ENCODE measurements around the gene ARFIP2. TPM values are rescaled to one million over a fixed set of nuclear protein-coding genes. Genes with fewer than 3 reads are reported as not detected.

ARFIP2 gene
- polyA plus RNA-seq, 1 of the 3 experiments (the other 2 are of a cell fraction), result 128 TPM

- no peak for TF ChIP-seq MXI1 (IDR thresholded peaks at IDR 0.05; ENCODE audit: low read depth, low read length)
Measured at GRCh38 chr11:6516865-6517264, 35.7 kb upstream of the ARFIP2 start (continued).

- Histone ChIP-seq H3K27ac (ENCODE audit: low read depth in 2 of 2, low read length in 1 of 2) (peak overlapping the region in 1 of 2 experiments; percentile 24; a peak in 1 of 4 replicates), H3K79me2 (ENCODE audit: insufficient read depth) (no peaks in the 10 kb centered on the region), H2AFZ (ENCODE audit: low read depth) (no peak overlapping the region), H3K27me3 (ENCODE audit: insufficient read depth) (no peaks in the 10 kb centered on the region), H3F3A (replicated peaks; ENCODE audit: insufficient read depth) (peaks cover 5% of the 10 kb centered on the region), H4K20me1 (ENCODE audit: insufficient read depth) (no peaks in the 10 kb centered on the region), H3K4me2 (no peak overlapping the region), H3K9me2 (no peaks in the 10 kb centered on the region), H3K36me3 (replicated peaks in 1 of 2; ENCODE audit: control insufficient read depth in 1 of 2, insufficient read depth in 2 of 2, low read length in 1 of 2) (peaks cover 7 to 29% of the 10 kb centered on the region in 2 experiments), H3K9ac (no peak overlapping the region), H3K4me1 (ENCODE audit: control insufficient read depth in 1 of 2, insufficient read depth in 2 of 2, low read depth in 1 of 2, low read length in 1 of 2) (0 out of 4 replicates have a peak, but pooled peaks cover 0 to 4% of the 10 kb centered on the region in 2 experiments), H3K9me3 (no peaks in the 10 kb centered on the region), H3K4me3 (ENCODE audit: low read depth in 2 of 2, low read length in 1 of 2) (no peak overlapping the region)
- POLR2A ChIA-PET, result no interaction called here
- 69% methylated on average over 2 of the region's 2 CpGs for WGBS (ENCODE audit: low lambda C conversion rate)
- DNase-seq, result peak; percentile 62
- CTCF ChIA-PET, result interaction anchor here (0.6 to 4.4 kb wide), 29 partner anchors 10 to 285 kb away, joined by 3 to 67 read pairs (median 4); partner anchors contain the start of genes APBB1, DNHD1, HPX and TRIM3
- TF ChIP-seq SMC3 (IDR thresholded peaks at IDR 0.05; ENCODE audit: low read depth, low read length) (peak; percentile 49), TAF1 (IDR thresholded peaks at IDR 0.05; ENCODE audit: borderline replicate concordance, low read depth, low read length) (no peak), NRF1 (IDR thresholded peaks at IDR 0.05; ENCODE audit: low read depth, low read length) (no peak), CTCF (IDR thresholded peaks at IDR 0.05) (peak; percentile 76), USF1 (IDR thresholded peaks at IDR 0.05; ENCODE audit: borderline replicate concordance, low read depth) (no peak), IRF3 (IDR thresholded peaks at IDR 0.05; ENCODE audit: low read depth, low read length) (no peak), ZBTB33 (IDR thresholded peaks at IDR 0.05; ENCODE audit: borderline replicate concordance, low read depth) (no peak), YY1 (IDR thresholded peaks at IDR 0.05; ENCODE audit: low read depth) (no peak), TEAD4 (IDR thresholded peaks at IDR 0.05; ENCODE audit: borderline replicate concordance, insufficient read depth) (no peak), ELF1 (IDR thresholded peaks at IDR 0.05) (no peak), EP300 (IDR thresholded peaks at IDR 0.05; ENCODE audit: borderline replicate concordance in 1 of 2, low read depth in 1 of 2, low read length in 1 of 2) (no peak), RXRA (IDR thresholded peaks at IDR 0.05; ENCODE audit: borderline replicate concordance, low read depth) (no peak), JUND (IDR thresholded peaks at IDR 0.05) (no peak), REST (IDR thresholded peaks at IDR 0.05; ENCODE audit: low read depth, low read length) (no peak), PBX3 (IDR thresholded peaks at IDR 0.05) (peak; percentile 42; the same call in 1 of the 2 replicates), SIN3A (IDR thresholded peaks at IDR 0.05; ENCODE audit: borderline replicate concordance, low read depth, low read length) (no peak), MEF2A (IDR thresholded peaks at IDR 0.05; ENCODE audit: borderline replicate concordance, low read depth) (no peak), RFX5 (IDR thresholded peaks at IDR 0.05; ENCODE audit: low read length) (no peak), RAD21 (IDR thresholded peaks at IDR 0.05; ENCODE audit: low read length) (peak; percentile 67)
Measured at GRCh38 chr11:6505577-6506240, 24.6 kb upstream of the ARFIP2 start.
